SH-SY5Y (cell line): ENCODE measurements around the gene MNAT1.

Experiments
- GATA2 ChIP-seq: IDR thresholded peaks from 2 replicates; pipeline ENCODE4 v1.6.1; 2011; ENCODE audit warnings: mild to moderate bottlenecking, low read depth, low read length
- GATA3 ChIP-seq: IDR thresholded peaks from 2 replicates; pipeline ENCODE4 v1.6.1; 2011; ENCODE audit warnings: low read depth, mild to moderate bottlenecking, low read length, moderate library complexity

- TF ChIP-seq GATA2 (no peak), GATA3 (no peak)
Measured at GRCh38 chr14:60713513-60713912, 21.0 kb upstream of the MNAT1 start.
